ENCODE measurements around the gene NKX2-4. TPM values are rescaled to one million over a fixed set of nuclear protein-coding genes. Genes with fewer than 3 reads are reported as not detected.
"Not testable (repeated sequence)": the region's sequence is repeated elsewhere in the genome, so short reads cannot be mapped to it uniquely, and the experiment has no call there.

Gene NKX2-4
- total RNA-seq, 4 donors from 2014 or later, result not detected

- TF ChIP-seq EP300 (IDR thresholded peaks at IDR 0.05), result no peak
- TF ChIP-seq POLR2A (IDR thresholded peaks at IDR 0.05), result no peak
- no peak for TF ChIP-seq POLR2AphosphoS5 (IDR thresholded peaks at IDR 0.05)
- TF ChIP-seq, protein P1, sequence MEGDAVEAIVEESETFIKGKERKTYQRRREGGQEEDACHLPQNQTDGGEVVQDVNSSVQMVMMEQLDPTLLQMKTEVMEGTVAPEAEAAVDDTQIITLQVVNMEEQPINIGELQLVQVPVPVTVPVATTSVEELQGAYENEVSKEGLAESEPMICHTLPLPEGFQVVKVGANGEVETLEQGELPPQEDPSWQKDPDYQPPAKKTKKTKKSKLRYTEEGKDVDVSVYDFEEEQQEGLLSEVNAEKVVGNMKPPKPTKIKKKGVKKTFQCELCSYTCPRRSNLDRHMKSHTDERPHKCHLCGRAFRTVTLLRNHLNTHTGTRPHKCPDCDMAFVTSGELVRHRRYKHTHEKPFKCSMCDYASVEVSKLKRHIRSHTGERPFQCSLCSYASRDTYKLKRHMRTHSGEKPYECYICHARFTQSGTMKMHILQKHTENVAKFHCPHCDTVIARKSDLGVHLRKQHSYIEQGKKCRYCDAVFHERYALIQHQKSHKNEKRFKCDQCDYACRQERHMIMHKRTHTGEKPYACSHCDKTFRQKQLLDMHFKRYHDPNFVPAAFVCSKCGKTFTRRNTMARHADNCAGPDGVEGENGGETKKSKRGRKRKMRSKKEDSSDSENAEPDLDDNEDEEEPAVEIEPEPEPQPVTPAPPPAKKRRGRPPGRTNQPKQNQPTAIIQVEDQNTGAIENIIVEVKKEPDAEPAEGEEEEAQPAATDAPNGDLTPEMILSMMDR (IDR thresholded peaks at IDR 0.05), result no peak
- Histone ChIP-seq H3K27ac (no peak overlapping the region), H3K9me3 (no peaks in the 10 kb centered on the region), H3K4me3 (no peak overlapping the region), H3K27me3 (peaks cover 9% of the 10 kb centered on the region), H3K36me3 (no peaks in the 10 kb centered on the region), H3K4me1 (no peaks in the 10 kb centered on the region)
- 90% methylated on average over 2 of the region's 2 CpGs for WGBS
- no peak for DNase-seq (ENCODE audit: low spot score in 2 of 2)
Measured at GRCh38 chr20:21433329-21433890, 36.1 kb upstream of the NKX2-4 start.

DNA sequence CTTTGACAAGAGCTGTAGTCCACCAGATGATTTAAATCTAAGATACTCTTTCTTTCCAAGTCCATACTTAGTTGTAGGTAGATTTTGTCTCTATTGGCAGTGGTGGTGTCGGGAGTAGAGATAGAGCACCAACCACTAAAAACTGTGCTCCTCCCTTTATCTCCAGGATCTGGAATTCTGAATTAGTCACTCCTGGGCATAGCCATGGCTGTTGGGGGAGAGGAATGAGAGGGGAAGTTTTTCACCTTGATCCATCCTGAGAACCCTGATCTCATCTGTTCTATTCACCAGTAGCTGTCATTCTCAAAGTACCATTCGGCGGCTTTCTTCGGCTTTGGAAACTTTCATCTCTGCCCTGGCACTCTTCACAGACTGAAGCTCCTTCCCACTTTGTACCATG, 35.6 kb upstream of the NKX2-4 start:
- Histone ChIP-seq H3K4me3 (no peak overlapping the region), H3K27me3 (peaks cover 9% of the 10 kb centered on the region), H3K27ac (no peak overlapping the region), H3K4me1 (no peaks in the 10 kb centered on the region), H3K36me3 (no peaks in the 10 kb centered on the region), H3K9me3 (no peaks in the 10 kb centered on the region)
- WGBS, result 88% methylated on average over 4 of the region's 4 CpGs
- DNase-seq (ENCODE audit: low spot score in 2 of 2), result no peak
- TF ChIP-seq, protein P1 (IDR thresholded peaks at IDR 0.05), result no peak
- TF ChIP-seq POLR2AphosphoS5 (IDR thresholded peaks at IDR 0.05), result no peak
- no peak for TF ChIP-seq POLR2A (IDR thresholded peaks at IDR 0.05)
- no peak for TF ChIP-seq EP300 (IDR thresholded peaks at IDR 0.05)

GRCh38 chr20:21430020-21430419, 32.7 kb upstream of the NKX2-4 start:
- 59% methylated on average over 3 of the region's 3 CpGs for WGBS
- no peak for DNase-seq (ENCODE audit: low spot score in 2 of 2)
- TF ChIP-seq POLR2A (IDR thresholded peaks at IDR 0.05) (no peak), EP300 (IDR thresholded peaks at IDR 0.05) (no peak), POLR2AphosphoS5 (IDR thresholded peaks at IDR 0.05) (no peak)
- TF ChIP-seq, protein P1 (IDR thresholded peaks at IDR 0.05), result no peak
- no peak overlapping the region for H3K4me3 ChIP-seq
- peaks cover 4% of the 10 kb centered on the region for H3K27me3 ChIP-seq
- no peaks in the 10 kb centered on the region for H3K36me3 ChIP-seq
- H3K27ac ChIP-seq, result no peak overlapping the region
- H3K9me3 ChIP-seq, result no peaks in the 10 kb centered on the region
- H3K4me1 ChIP-seq, result no peaks in the 10 kb centered on the region

GRCh38 chr20:21424846-21425245, 27.5 kb upstream of the NKX2-4 start:
- no peak for TF ChIP-seq POLR2AphosphoS5 (IDR thresholded peaks at IDR 0.05)
- TF ChIP-seq, protein P1 (IDR thresholded peaks at IDR 0.05), result no peak
- no peak for TF ChIP-seq EP300 (IDR thresholded peaks at IDR 0.05)
- TF ChIP-seq POLR2A (IDR thresholded peaks at IDR 0.05), result no peak
- Histone ChIP-seq H3K27ac (no peak overlapping the region), H3K4me1 (no peaks in the 10 kb centered on the region), H3K36me3 (no peaks in the 10 kb centered on the region), H3K9me3 (peaks cover 9% of the 10 kb centered on the region), H3K27me3 (no peaks in the 10 kb centered on the region), H3K4me3 (no peak overlapping the region)
- 71% methylated on average over 4 of the region's 4 CpGs for WGBS
- no peak for DNase-seq (ENCODE audit: low spot score in 2 of 2)

GRCh38 chr20:21423712-21424111, 26.4 kb upstream of the NKX2-4 start:
- 93% methylated on average over 1 of the region's 1 CpG for WGBS
- H3K27ac ChIP-seq; DNase-seq (ENCODE audit: low spot score in 2 of 2); H3K4me1 ChIP-seq; H3K27me3 ChIP-seq; H3K4me3 ChIP-seq; H3K9me3 ChIP-seq; H3K36me3 ChIP-seq: not testable (repeated sequence)
